ENCODE results near the gene SLC2A9.

- no peak for TF ChIP-seq CTCF (IDR thresholded peaks at IDR 0.05; ENCODE audit: extremely low read depth in 1 of 2, insufficient read depth in 1 of 2, low read depth in 1 of 2, low read length in 2 of 2)
- TF ChIP-seq POLR2A (IDR thresholded peaks at IDR 0.05; ENCODE audit: low read depth, low read length): no peak
- no peak for TF ChIP-seq FOS (IDR thresholded peaks at IDR 0.05; ENCODE audit: borderline replicate concordance, insufficient read depth, low read length)
Observed at GRCh38 chr4:9984621-9985020, 36.7 kb downstream of the SLC2A9 start.
